GM21619 (cell line): Measurements from ENCODE around the gene CIDEB.

Experiments used
- ATAC-seq: cut with Tn5 transposase; IDR thresholded peaks from one replicate; pipeline ENCODE4 v1.9.1; 2021; ENCODE audit not compliant: unreplicated experiment

CIDEB gene

DNA sequence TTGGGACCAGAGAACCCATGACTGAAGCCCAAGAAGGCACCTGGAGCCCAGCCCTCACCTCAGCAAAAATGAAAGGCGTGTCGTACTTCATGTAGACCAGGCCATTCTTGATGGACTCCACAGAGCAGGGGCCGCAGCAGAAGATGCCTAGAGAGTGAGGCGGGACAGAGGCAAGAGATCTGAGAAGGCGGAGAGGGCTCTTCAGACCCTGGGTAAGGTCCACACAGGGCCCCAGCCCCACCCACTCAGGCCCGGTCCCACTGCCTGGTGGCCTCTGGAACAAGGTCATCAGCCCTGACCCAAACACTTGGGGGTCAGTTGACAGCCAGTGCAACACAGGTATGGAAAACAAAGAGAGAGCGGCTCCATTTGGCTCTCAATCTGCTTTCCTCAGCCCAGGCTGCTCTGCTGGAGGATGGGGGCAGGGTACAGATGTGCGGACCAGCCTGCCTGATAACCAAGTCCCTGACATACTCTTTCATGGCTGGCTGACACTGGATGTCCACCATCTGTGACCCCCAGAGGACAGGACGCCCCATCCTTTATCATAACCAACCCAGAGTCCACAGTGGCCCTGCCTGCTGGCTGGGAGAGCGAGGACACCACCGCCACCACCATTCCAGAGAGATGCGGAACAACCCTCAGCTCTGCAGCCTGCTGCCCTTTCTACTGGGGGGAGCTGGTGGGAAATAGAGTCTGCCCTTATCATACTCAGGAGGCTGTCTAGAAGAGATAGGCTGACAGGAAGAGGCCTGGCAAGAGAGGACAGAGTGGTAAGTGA, 51.7 kb downstream of the CIDEB start:
- no peak for ATAC-seq

DNA sequence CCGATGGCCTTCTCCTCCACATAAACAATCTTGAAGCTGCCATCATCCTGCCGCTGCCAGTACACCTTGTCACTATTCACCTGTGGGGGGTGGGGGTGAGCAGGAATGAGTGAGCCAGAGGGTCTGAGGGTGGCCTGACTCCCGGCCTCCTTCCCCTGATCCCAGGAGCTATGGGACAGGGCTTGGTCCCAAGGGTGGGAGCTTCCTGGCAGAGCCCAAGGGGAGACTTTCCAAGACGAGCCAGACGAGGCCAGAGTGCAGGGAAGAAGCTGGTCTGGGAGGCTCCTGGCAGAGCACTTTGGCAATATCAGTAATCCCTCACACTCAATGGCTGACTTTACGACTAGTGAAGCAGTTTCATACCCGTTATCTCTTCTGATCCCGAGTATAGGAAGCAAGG, 52.3 kb downstream of the CIDEB start:
- no peak for ATAC-seq
